Pancreas (tissue), 10 donors: Measurements from ENCODE around the gene EDN1. TPM values are rescaled to one million over a fixed set of nuclear protein-coding genes. Genes with fewer than 3 reads are reported as not detected.

Source experiments
- ATAC-seq, 4 donors: fragments of 200-7000 bp; cut with Tn5 transposase; one replicate each; pipeline versions ENCODE4 v1.8.0 to v1.9.1; 2020; ENCODE audit warnings: mild to moderate bottlenecking in 4 of 4, moderate library complexity in 4 of 4
- DNase-seq, 6 donors: peaks; one replicate each; pipeline ENCODE4 v3.0.0-alpha.2; 2020
- FAIRE-seq: peaks from 2 replicates; lab custom pipeline; 2012; peaks lifted over from hg19 to GRCh38; lab: Jason Lieb, UNC
- H3K27ac ChIP-seq, 4 donors: fragments of 200-600 bp; sonication (generic); 1 replicate in 3 of 4; 2 replicates in 1 of 4; pipeline versions ENCODE4 v1.5.0 to v1.8.0; 2020
- H3K27me3 ChIP-seq, 4 donors: fragments of 200-600 bp; one replicate each; pipeline ENCODE4 v1.8.0; 2021
- H3K36me3 ChIP-seq, 3 donors: fragments of 200-600 bp; sonication (generic) in 1 of 3; one replicate each; pipeline versions ENCODE4 v1.5.0 to v1.8.0; 2020 to 2021
- H3K4me1 ChIP-seq, 3 donors: fragments of 200-600 bp; one replicate each; pipeline ENCODE4 v1.8.0; 2021
- H3K4me3 ChIP-seq, 4 donors: fragments of 200-600 bp; sonication (generic) in 2 of 4; one replicate each; pipeline versions ENCODE4 v1.5.0 to v1.8.0; 2020 to 2021
- H3K9me3 ChIP-seq, 4 donors: fragments of 200-600 bp; one replicate each; pipeline ENCODE4 v1.8.0; 2021
- CTCF ChIP-seq, 4 donors: fragments of 200-600 bp; sonication (generic) in 3 of 4; IDR thresholded peaks; one replicate each; pipeline versions ENCODE4 v1.5.0 to v1.8.0; 2021; ENCODE audit warnings: antibody characterized with exemption in 4 of 4
- whole genome bisulfite sequencing, 2 donors: extraction: QIAGEN DNeasy Blood & Tissue Kit; methylation state at CpG; one replicate each; pipeline ENCODE4 v1.1.7; 2013; 5-methylcytosine and 5-hydroxymethylcytosine counted together
- intact Hi-C, 3 donors: fragments of 100-400 bp; cut with DNase I; formaldehyde crosslinking; loops; one replicate each; pipeline versions ENCODE4 v1.11.1 to v1.14.2; 2022
- polyA plus RNA-seq, 2 donors: library from polyadenylated mRNA; stranded (reverse); fragments of 200-250 nt; gene quantifications; one replicate each; pipeline ENCODE4 v1.2.3, GENCODE V29; 2013
- total RNA-seq, 6 donors: library from RNA; stranded (reverse); fragmentation: NEBNext Ultra II Directional in 4 of 6; extraction: Animal tissue kit (Norgen Biotek cat#: 25700) in 4 of 6; gene quantifications; one replicate each; pipeline versions ENCODE4 v1.2.1 to v1.2.4, GENCODE V29; 2021 to 2023
- donor health status: healthy with polysubstance abuse.
- donor health status: DM: no; HTN: no; CAD: no; lungs with moderate emphysema.
- donor health status: DM: no; HTN: no; CAD: no.
- donor health status: control.
- donor health status: control.
- donor health status: Bipolar disorder and iron deficiency.
- donor health status: DM: yes; HTN: yes; CAD: no.
- donor health status: DM: no; HTN: no; CAD: no.
- donor health status: DM: no; HTN: no; CAD: no.
- donor health status: DM: yes; HTN: yes; CAD: no.

The EDN1 gene
- total and polyA plus RNA-seq, 8 donors, result 2.4 to 16.0 (median 5.0) TPM

GRCh38 chr6:12324099-12324498, 33.9 kb downstream of the EDN1 start:
- Histone ChIP-seq H3K27ac (peak overlapping the region in 2 of 4 donors; percentile 60 to 62), H3K9me3 (no peaks in the 10 kb centered on the region), H3K4me3 (no peak overlapping the region), H3K36me3 (no peaks in the 10 kb centered on the region), H3K4me1 (peaks cover 0 to 3% (median 0%) of the 10 kb centered on the region in 3 donors), H3K27me3 (no peaks in the 10 kb centered on the region)
- FAIRE-seq, result peak; percentile 5
- 53 to 57% methylated on average over 3 of the region's 3 CpGs for WGBS, 2 donors
- no peak for DNase-seq
- peak; percentile 75 to 96 (median 92) for ATAC-seq
- TF ChIP-seq CTCF (IDR thresholded peaks at IDR 0.05), result no peak
- intact Hi-C loops, result no loop called here

GRCh38 chr6:12324748-12325147, 34.6 kb downstream of the EDN1 start:
- Histone ChIP-seq H3K27ac (peak overlapping the region in 2 of 4 donors; percentile 60 to 62), H3K27me3 (no peaks in the 10 kb centered on the region), H3K36me3 (no peaks in the 10 kb centered on the region), H3K9me3 (no peaks in the 10 kb centered on the region), H3K4me3 (no peak overlapping the region), H3K4me1 (peaks cover 0 to 3% (median 0%) of the 10 kb centered on the region in 3 donors)
- no peak for DNase-seq
- peak in 1 of 4 donors; percentile 27 for ATAC-seq
- intact Hi-C loops, result no loop called here
- TF ChIP-seq CTCF (IDR thresholded peaks at IDR 0.05), result no peak
- no peak for FAIRE-seq

- Histone ChIP-seq H3K27me3 (no peaks in the 10 kb centered on the region), H3K4me3 (no peak overlapping the region), H3K27ac (no peak overlapping the region), H3K36me3 (no peaks in the 10 kb centered on the region), H3K9me3 (no peaks in the 10 kb centered on the region), H3K4me1 (peaks cover 3 to 10% (median 7%) of the 10 kb centered on the region in 3 donors)
- WGBS, 2 donors, result 42 to 67% methylated on average over 3 of the region's 3 CpGs
- DNase-seq (no peak), ATAC-seq (no peak), FAIRE-seq (no peak)
- no peak for TF ChIP-seq CTCF (IDR thresholded peaks at IDR 0.05)
- intact Hi-C loops, result no loop called here
Observed at GRCh38 chr6:12325872-12326271, 35.7 kb downstream of the EDN1 start.

- Histone ChIP-seq H3K27me3 (no peaks in the 10 kb centered on the region), H3K27ac (no peak overlapping the region), H3K9me3 (no peaks in the 10 kb centered on the region), H3K4me1 (peaks cover 18 to 23% (median 19%) of the 10 kb centered on the region in 3 donors), H3K36me3 (no peaks in the 10 kb centered on the region), H3K4me3 (no peak overlapping the region)
- TF ChIP-seq CTCF (IDR thresholded peaks at IDR 0.05), result no peak
- 69 to 82% methylated on average over 2 of the region's 2 CpGs for WGBS, 2 donors
- DNase-seq (no peak), ATAC-seq (no peak), FAIRE-seq (no peak)
- intact Hi-C loops, result no loop called here
Observed at GRCh38 chr6:12327391-12327790, 37.2 kb downstream of the EDN1 start.

GRCh38 chr6:12327988-12328387, 37.8 kb downstream of the EDN1 start:
- no peaks in the 10 kb centered on the region for H3K9me3 ChIP-seq
- H3K27ac ChIP-seq, result no peak overlapping the region
- peaks cover 24 to 29% (median 25%) of the 10 kb centered on the region in 3 donors for H3K4me1 ChIP-seq
- DNase-seq (no peak), ATAC-seq (no peak), FAIRE-seq (no peak)
- no peak overlapping the region for H3K4me3 ChIP-seq
- no peaks in the 10 kb centered on the region for H3K36me3 ChIP-seq
- no peaks in the 10 kb centered on the region for H3K27me3 ChIP-seq
- no peak for TF ChIP-seq CTCF (IDR thresholded peaks at IDR 0.05)
- WGBS, 2 donors, result 82 to 84% methylated on average over 4 of the region's 4 CpGs
- intact Hi-C loops, result no loop called here
